CD4-positive, alpha-beta T cell treated with Interleukin-6 at 100 ng/mL for 8 hours (primary cell): ENCODE results near the gene NR2E3.

Experiments used
- DNase-seq: peaks from one replicate; pipeline ENCODE4 v3.0.0-alpha.2; 2020; ENCODE audit warnings: mixed read lengths, low spot score

The NR2E3 gene

GRCh38 chr15:71810256-71811035 lies at the start of gene NR2E3:
Gene NR2E3 (plus strand): TSS chr15:71810554. CDS start chr15:71810744, 190 bp downstream.
- no peak for DNase-seq

- DNase-seq = no peak
Observed at GRCh38 chr15:71760852-71761251, 49.5 kb upstream of the NR2E3 start.

- no peak for DNase-seq
Observed at GRCh38 chr15:71761649-71762048, 48.7 kb upstream of the NR2E3 start.

GRCh38 chr15:71768184-71768583 lies 42.2 kb upstream of the NR2E3 start:
- no peak for DNase-seq

- DNase-seq = no peak
Observed at GRCh38 chr15:71773206-71773859, 37.0 kb upstream of the NR2E3 start.

- DNase-seq = no peak
Observed at GRCh38 chr15:71775856-71776255, 34.5 kb upstream of the NR2E3 start.

GRCh38 chr15:71776304-71776703 lies 34.0 kb upstream of the NR2E3 start:
- no peak for DNase-seq

GRCh38 chr15:71777216-71777943 lies 33.0 kb upstream of the NR2E3 start:
- DNase-seq = no peak

GRCh38 chr15:71779073-71779797 lies 31.1 kb upstream of the NR2E3 start:
- no peak for DNase-seq

GRCh38 chr15:71780115-71780976 lies 30.0 kb upstream of the NR2E3 start:
- DNase-seq = peak; percentile 22

GRCh38 chr15:71781179-71781964 lies 29.0 kb upstream of the NR2E3 start:
- no peak for DNase-seq

GRCh38 chr15:71781965-71782265 lies 28.4 kb upstream of the NR2E3 start:
- no peak for DNase-seq

GRCh38 chr15:71782422-71783165 lies 27.8 kb upstream of the NR2E3 start:
- no peak for DNase-seq

GRCh38 chr15:71784719-71785118 lies 25.6 kb upstream of the NR2E3 start:
- DNase-seq = no peak

GRCh38 chr15:71785996-71786395 lies 24.4 kb upstream of the NR2E3 start:
- DNase-seq = no peak

- DNase-seq = no peak
Observed at GRCh38 chr15:71786673-71787072, 23.7 kb upstream of the NR2E3 start.

- DNase-seq = no peak
Observed at GRCh38 chr15:71788646-71789579, 21.4 kb upstream of the NR2E3 start.

- no peak for DNase-seq
Observed at GRCh38 chr15:71789616-71790015, 20.7 kb upstream of the NR2E3 start.

- DNase-seq = no peak
Observed at GRCh38 chr15:71790081-71790480, 20.3 kb upstream of the NR2E3 start.
